Measurements from ENCODE around the gene TMEM115. TPM values are rescaled to one million over a fixed set of nuclear protein-coding genes. Genes with fewer than 3 reads are reported as not detected.
A peak's percentile ranks its signal among the peaks of the same experiment; 100 is the strongest.

Gene TMEM115
- total and polyA plus RNA-seq, 10 of the 15 experiments (the other 5 are each of a cell fraction or from before 2014, with no cell fraction given), result 1.9 to 18.7 (median 13.2) TPM

DNA sequence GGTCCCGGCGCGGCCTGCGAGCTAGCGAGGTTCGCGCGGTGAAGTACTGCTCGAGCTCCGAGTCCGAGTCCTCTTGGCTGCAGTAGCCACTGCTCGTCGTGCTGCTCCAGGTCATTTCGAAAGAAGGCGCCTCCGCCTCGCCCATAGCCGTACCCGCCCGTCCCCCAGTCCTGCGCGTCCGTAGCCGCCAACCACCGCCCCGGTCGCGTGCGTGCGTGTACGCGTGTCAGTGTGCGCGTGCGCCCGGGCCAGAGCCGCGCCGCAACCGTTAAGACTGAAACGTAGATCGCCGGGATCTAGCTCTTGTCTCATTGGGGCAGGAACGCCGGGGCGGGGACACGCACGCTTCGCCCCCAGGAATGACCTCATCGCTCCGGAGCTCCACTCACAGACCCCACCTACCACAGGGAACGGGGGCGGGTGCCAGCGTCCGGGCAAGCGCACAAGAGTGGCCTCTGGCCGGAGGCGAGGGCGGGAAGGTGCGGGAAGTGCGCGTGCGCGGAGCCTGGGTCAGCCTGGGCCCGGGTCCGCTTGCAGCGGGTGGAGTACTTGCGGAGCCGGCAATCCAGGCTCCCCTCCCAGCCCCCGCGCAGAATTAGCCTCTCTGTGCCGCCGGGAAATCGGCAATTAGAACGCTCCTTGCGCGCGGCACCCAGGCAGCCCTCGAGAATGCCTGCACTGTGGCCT, 22.0 kb downstream of the TMEM115 start:
- H3K27ac ChIP-seq (ENCODE audit: control insufficient read depth, insufficient read depth), result peak overlapping the region; percentile 92
- in situ Hi-C loops (cut with MboI), result loop anchor here (10.0 kb wide), 1 partner anchor 1057 kb away; the partner anchor contains the start of gene RBM15B
- CTCF ChIA-PET, result interaction anchor here (0.6 to 10.5 kb wide), 10 partner anchors 8 to 665 kb away, joined by 3 to 72 read pairs (median 4); partner anchors contain the start of genes CYB561D2, HYAL2, NPRL2 and TUSC2
- H3K4me2 ChIP-seq (ENCODE audit: control insufficient read depth, insufficient read depth), result peak overlapping the region; percentile 77
- SMC1A ChIA-PET (ENCODE audit: uncharacterized antibody, unreplicated experiment), result interaction anchor here (0.9 to 1.8 kb wide), 9 partner anchors 9 to 275 kb away, joined by 3 to 20 read pairs (median 4); partner anchors contain the start of genes CISH, GNAI2, HYAL2 and HYAL3
- intact Hi-C loops (cut with micrococcal nuclease; ENCODE audit: unreplicated experiment), result loop anchor here (5.0 kb wide), 2 partner anchors 40 to 100 kb away; partner anchors contain the start of genes GNAI2, HYAL3 and NAA80
- H3K79me2 ChIP-seq (ENCODE audit: control insufficient read depth, insufficient read depth, low read length), result peaks cover 76% of the 10 kb centered on the region
- no peaks in the 10 kb centered on the region; the same call in 1 of the 2 replicates for H4K20me1 ChIP-seq (ENCODE audit: control insufficient read depth, insufficient read depth)
- POLR2A ChIA-PET, result interaction anchor here (0.6 to 7.0 kb wide), 27 partner anchors 9 to 285 kb away, joined by 3 to 84 read pairs (median 5); partner anchors contain the start of genes C3orf18, CISH, CYB561D2 and GNAI2
- ATAC-seq, result peak; percentile 83
- H3K4me3 ChIP-seq, result peak overlapping the region; percentile 96
- H3K4me1 ChIP-seq (ENCODE audit: control insufficient read depth, insufficient read depth, low read length), result peaks cover 10% of the 10 kb centered on the region; the same call in 1 of the 2 replicates
- peaks cover 1 to 6% of the 10 kb centered on the region in 2 experiments for H3K36me3 ChIP-seq (ENCODE audit: control insufficient read depth in 2 of 2, insufficient read depth in 2 of 2, low read length in 1 of 2)
- peak; percentile 96 for DNase-seq (ENCODE audit: low read depth, low spot score)
- no TSS peak for BruUV-seq (replicated peaks)
- WGBS (ENCODE audit: insufficient coverage, insufficient replicate concordance, low lambda C conversion rate, missing lambda C conversion rate), result under 1% methylated on average over 73 of the region's 79 CpGs
- H3K27me3 ChIP-seq (replicated peaks in 1 of 2; ENCODE audit: control insufficient read depth in 2 of 2, insufficient read depth in 2 of 2, low read length in 1 of 2), result no peaks in the 10 kb centered on the region
- peak; percentile 64 for FAIRE-seq
- peak overlapping the region; percentile 78 for H2AFZ ChIP-seq (ENCODE audit: control insufficient read depth, low read depth, low read length)
- H3K9me3 ChIP-seq (replicated peaks; ENCODE audit: control insufficient read depth, insufficient read depth, low read length), result no peaks in the 10 kb centered on the region
- peak overlapping the region; percentile 86 for H3K9ac ChIP-seq (ENCODE audit: control insufficient read depth, insufficient read depth, low read length)
- RAD21 ChIA-PET (ENCODE audit: unreplicated experiment), result interaction anchor here (0.8 to 2.7 kb wide), 17 partner anchors 10 to 1163 kb away, joined by 3 to 21 read pairs (median 3); partner anchors contain the start of genes CYB561D2, DCAF1, GNAI2 and HYAL2
- TF ChIP-seq NR2F1 (conservative IDR thresholded peaks at IDR 0.05) (peak; percentile 68), BMI1 (IDR thresholded peaks at IDR 0.05; ENCODE audit: borderline replicate concordance) (no peak), RB1 (IDR thresholded peaks at IDR 0.05; ENCODE audit: borderline replicate concordance) (peak; percentile 62; the same call in 1 of the 2 replicates), ZZZ3 (IDR thresholded peaks at IDR 0.05; ENCODE audit: control insufficient read depth, insufficient read length, low read depth) (no peak), TCF7 (IDR thresholded peaks at IDR 0.05; ENCODE audit: borderline replicate concordance) (no peak), TAF1 (IDR thresholded peaks at IDR 0.05; ENCODE audit: borderline replicate concordance, low read depth, low read length) (peak; percentile 13; the same call in 1 of the 2 replicates), CBFB (IDR thresholded peaks at IDR 0.05; ENCODE audit: low read depth) (no peak), LARP7 (IDR thresholded peaks at IDR 0.05) (peak; percentile 95), IRF4 (IDR thresholded peaks at IDR 0.05; ENCODE audit: low read depth, low read length) (no peak), MEF2B (IDR thresholded peaks at IDR 0.05; ENCODE audit: partially characterized antibody, poor library complexity, severe bottlenecking) (no peak), POLR2AphosphoS5 (IDR thresholded peaks at IDR 0.05; ENCODE audit: low read length) (peak; percentile 80), RAD51 (IDR thresholded peaks at IDR 0.05) (no peak)
- TF ChIP-seq, protein P1, sequence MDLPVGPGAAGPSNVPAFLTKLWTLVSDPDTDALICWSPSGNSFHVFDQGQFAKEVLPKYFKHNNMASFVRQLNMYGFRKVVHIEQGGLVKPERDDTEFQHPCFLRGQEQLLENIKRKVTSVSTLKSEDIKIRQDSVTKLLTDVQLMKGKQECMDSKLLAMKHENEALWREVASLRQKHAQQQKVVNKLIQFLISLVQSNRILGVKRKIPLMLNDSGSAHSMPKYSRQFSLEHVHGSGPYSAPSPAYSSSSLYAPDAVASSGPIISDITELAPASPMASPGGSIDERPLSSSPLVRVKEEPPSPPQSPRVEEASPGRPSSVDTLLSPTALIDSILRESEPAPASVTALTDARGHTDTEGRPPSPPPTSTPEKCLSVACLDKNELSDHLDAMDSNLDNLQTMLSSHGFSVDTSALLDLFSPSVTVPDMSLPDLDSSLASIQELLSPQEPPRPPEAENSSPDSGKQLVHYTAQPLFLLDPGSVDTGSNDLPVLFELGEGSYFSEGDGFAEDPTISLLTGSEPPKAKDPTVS (IDR thresholded peaks at IDR 0.05; ENCODE audit: low read depth, low read length), result no peak
- TF ChIP-seq, protein P2, sequence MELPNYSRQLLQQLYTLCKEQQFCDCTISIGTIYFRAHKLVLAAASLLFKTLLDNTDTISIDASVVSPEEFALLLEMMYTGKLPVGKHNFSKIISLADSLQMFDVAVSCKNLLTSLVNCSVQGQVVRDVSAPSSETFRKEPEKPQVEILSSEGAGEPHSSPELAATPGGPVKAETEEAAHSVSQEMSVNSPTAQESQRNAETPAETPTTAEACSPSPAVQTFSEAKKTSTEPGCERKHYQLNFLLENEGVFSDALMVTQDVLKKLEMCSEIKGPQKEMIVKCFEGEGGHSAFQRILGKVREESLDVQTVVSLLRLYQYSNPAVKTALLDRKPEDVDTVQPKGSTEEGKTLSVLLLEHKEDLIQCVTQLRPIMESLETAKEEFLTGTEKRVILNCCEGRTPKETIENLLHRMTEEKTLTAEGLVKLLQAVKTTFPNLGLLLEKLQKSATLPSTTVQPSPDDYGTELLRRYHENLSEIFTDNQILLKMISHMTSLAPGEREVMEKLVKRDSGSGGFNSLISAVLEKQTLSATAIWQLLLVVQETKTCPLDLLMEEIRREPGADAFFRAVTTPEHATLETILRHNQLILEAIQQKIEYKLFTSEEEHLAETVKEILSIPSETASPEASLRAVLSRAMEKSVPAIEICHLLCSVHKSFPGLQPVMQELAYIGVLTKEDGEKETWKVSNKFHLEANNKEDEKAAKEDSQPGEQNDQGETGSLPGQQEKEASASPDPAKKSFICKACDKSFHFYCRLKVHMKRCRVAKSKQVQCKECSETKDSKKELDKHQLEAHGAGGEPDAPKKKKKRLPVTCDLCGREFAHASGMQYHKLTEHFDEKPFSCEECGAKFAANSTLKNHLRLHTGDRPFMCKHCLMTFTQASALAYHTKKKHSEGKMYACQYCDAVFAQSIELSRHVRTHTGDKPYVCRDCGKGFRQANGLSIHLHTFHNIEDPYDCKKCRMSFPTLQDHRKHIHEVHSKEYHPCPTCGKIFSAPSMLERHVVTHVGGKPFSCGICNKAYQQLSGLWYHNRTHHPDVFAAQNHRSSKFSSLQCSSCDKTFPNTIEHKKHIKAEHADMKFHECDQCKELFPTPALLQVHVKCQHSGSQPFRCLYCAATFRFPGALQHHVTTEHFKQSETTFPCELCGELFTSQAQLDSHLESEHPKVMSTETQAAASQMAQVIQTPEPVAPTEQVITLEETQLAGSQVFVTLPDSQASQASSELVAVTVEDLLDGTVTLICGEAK (IDR thresholded peaks at IDR 0.05; ENCODE audit: borderline replicate concordance), result no peak
- TF ChIP-seq, protein P3, sequence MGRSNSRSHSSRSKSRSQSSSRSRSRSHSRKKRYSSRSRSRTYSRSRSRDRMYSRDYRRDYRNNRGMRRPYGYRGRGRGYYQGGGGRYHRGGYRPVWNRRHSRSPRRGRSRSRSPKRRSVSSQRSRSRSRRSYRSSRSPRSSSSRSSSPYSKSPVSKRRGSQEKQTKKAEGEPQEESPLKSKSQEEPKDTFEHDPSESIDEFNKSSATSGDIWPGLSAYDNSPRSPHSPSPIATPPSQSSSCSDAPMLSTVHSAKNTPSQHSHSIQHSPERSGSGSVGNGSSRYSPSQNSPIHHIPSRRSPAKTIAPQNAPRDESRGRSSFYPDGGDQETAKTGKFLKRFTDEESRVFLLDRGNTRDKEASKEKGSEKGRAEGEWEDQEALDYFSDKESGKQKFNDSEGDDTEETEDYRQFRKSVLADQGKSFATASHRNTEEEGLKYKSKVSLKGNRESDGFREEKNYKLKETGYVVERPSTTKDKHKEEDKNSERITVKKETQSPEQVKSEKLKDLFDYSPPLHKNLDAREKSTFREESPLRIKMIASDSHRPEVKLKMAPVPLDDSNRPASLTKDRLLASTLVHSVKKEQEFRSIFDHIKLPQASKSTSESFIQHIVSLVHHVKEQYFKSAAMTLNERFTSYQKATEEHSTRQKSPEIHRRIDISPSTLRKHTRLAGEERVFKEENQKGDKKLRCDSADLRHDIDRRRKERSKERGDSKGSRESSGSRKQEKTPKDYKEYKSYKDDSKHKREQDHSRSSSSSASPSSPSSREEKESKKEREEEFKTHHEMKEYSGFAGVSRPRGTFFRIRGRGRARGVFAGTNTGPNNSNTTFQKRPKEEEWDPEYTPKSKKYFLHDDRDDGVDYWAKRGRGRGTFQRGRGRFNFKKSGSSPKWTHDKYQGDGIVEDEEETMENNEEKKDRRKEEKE (IDR thresholded peaks at IDR 0.05), result no peak
